GM18873 (cell line): ENCODE measurements around the gene OR7A10.

Source experiments
- ATAC-seq: cut with Tn5 transposase; IDR thresholded peaks from one replicate; pipeline ENCODE4 v1.9.1; 2021; ENCODE audit warnings: mild to moderate bottlenecking, moderate library complexity, moderate number of reproducible peaks; ENCODE audit not compliant: unreplicated experiment, low FRiP score

The OR7A10 gene

GRCh38 chr19:14848822-14849221 lies at the start of gene OR7A10:
Gene OR7A10 (minus strand): TSS chr19:14848922. CDS start chr19:14841877, 7,045 bp downstream.
- no peak for ATAC-seq

- ATAC-seq, result no peak
Observed at GRCh38 chr19:14890643-14891379, 42.1 kb upstream of the OR7A10 start.

GRCh38 chr19:14889994-14890642 lies 41.4 kb upstream of the OR7A10 start:
- ATAC-seq, result no peak

- ATAC-seq, result no peak
Observed at GRCh38 chr19:14886032-14886431, 37.3 kb upstream of the OR7A10 start, which contains the start of gene OR7A17. Gene OR7A17 (minus strand): TSS chr19:14886132. CDS start chr19:14881355, 4,777 bp downstream.

GRCh38 chr19:14871619-14872230 lies 23.0 kb upstream of the OR7A10 start:
- ATAC-seq, result no peak

GRCh38 chr19:14868497-14868896 lies 19.8 kb upstream of the OR7A10 start:
- ATAC-seq, result no peak

- ATAC-seq, result no peak
Observed at GRCh38 chr19:14843578-14843977, 5.1 kb downstream of the OR7A10 start.

- no peak for ATAC-seq
Observed at GRCh38 chr19:14843169-14843568, 5.6 kb downstream of the OR7A10 start.

GRCh38 chr19:14840206-14840605 lies 8.5 kb downstream of the OR7A10 start:
- no peak for ATAC-seq

GRCh38 chr19:14837391-14837790 lies 11.3 kb downstream of the OR7A10 start:
- no peak for ATAC-seq

GRCh38 chr19:14835011-14835410 lies 13.7 kb downstream of the OR7A10 start, which contains the start of the genes OR7A5 and OR7C1:
Gene OR7A5 (minus strand): TSS chr19:14835185. CDS start chr19:14828241, 6,944 bp downstream.
Gene OR7C1 (minus strand): TSS chr19:14835185. CDS start chr19:14800136, 35,049 bp downstream.
- ATAC-seq, result no peak

- ATAC-seq, result no peak
Observed at GRCh38 chr19:14830702-14831101, 18.0 kb downstream of the OR7A10 start.

GRCh38 chr19:14826006-14826405 lies 22.7 kb downstream of the OR7A10 start:
- no peak for ATAC-seq

- no peak for ATAC-seq
Observed at GRCh38 chr19:14821937-14822336, 26.8 kb downstream of the OR7A10 start.

GRCh38 chr19:14818588-14818987 lies 30.1 kb downstream of the OR7A10 start:
- no peak for ATAC-seq

- no peak for ATAC-seq
Observed at GRCh38 chr19:14817052-14817451, 31.7 kb downstream of the OR7A10 start.

GRCh38 chr19:14814982-14815652 lies 33.6 kb downstream of the OR7A10 start:
- no peak for ATAC-seq

GRCh38 chr19:14809272-14810057 lies 39.3 kb downstream of the OR7A10 start:
- ATAC-seq, result no peak

GRCh38 chr19:14804765-14805164 lies 44.0 kb downstream of the OR7A10 start:
- no peak for ATAC-seq

GRCh38 chr19:14798760-14799159 lies 50.0 kb downstream of the OR7A10 start:
- no peak for ATAC-seq
